GM19455 (cell line): Measurements from ENCODE around the gene PKHD1.

Experiments used
- ATAC-seq: cut with Tn5 transposase; IDR thresholded peaks from one replicate; pipeline ENCODE4 v1.9.1; 2021; ENCODE audit not compliant: unreplicated experiment

PKHD1 gene

DNA sequence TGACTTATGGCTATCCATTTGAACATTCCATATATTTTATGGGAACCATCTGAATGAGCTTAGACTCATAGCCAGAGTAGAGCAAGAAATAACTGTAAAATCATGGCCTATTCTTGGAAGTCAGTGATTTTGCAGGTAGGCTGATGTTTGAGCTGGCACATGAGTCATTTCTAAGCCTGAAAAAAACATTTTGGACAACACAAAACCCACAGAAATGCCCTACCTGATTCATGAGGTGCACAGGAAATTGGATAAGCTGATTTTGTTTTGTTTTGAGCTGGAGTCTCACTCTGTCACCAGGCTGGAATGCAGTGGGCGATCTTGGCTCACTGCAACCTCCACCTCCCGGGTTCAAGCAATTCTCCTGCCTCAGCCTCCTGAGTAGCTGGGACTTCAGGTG, 443.0 kb downstream of the PKHD1 start:
- no peak for ATAC-seq

DNA sequence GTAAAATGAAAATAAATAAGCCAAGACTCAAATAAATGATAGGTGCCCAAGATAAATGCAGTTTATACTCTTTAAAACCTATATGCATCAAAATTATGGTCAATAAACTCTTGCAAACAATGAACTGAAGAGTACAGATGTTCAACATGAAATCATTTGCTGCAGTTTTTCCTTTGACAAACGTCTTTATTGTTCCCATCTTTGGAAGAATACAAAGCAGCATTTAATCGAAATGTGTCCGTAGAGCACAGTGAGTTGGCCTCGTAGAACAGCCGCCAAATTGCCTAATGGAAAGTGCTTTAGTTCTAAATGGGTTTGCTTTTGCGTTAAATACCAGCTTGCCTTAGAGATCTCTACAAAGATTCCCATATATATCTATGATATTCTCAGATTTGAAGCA, 447.4 kb downstream of the PKHD1 start:
- no peak for ATAC-seq

DNA sequence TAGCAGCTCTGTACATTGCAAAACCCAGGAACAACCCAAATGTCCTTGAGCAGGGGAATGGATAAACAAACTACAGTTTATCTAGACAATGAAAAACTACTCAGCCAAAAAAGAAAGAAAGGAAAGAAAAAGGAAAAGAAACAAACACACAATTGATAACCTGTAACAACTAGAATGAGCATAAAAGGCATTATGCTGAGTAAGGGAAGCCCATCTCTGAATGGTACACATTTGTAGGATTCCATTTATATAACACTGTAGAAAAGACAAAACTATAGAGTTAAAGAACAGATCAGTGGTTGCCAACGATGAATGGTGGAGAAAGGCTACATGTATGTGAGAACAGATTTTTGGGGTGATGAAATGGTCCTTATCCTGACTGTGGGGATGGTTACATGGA, 454.0 kb downstream of the PKHD1 start:
- ATAC-seq, result no peak

DNA sequence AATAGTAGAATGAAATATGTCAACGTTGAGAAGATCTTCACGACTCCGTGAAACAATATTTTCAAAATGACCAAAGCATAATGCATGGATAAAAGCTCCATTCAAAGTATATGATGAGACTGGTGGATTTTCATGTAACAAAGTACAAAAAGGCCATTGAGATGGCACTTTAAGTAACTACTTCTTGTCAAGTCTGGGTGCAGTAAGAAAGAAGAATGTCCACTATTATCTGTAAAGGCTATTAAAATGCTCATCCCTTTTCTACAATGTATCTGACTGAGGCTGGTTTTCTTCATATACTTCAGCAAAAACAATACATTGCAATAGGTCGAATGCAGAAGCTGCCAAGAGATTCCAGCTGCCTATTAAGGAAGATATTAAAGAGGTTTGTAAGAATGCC, 457.4 kb downstream of the PKHD1 start:
- no peak for ATAC-seq

DNA sequence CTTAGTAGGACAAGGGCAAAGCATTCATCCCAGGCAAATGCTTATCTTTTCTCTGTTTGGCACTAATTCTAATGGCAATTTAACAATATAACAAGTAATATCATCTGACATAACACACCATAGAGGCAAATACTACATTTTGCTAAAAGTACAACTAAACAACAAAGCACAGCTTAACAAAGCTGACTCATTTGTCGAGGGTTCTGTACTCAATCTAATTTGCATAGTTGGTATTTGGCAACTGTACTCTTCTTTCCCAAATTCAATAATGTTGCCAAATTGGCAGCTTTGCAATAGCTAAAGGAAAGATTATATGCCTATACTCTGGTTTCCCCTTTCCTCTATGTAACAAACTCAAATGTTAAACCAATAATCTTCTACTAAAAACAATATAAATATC, 461.0 kb downstream of the PKHD1 start:
- no peak for ATAC-seq

DNA sequence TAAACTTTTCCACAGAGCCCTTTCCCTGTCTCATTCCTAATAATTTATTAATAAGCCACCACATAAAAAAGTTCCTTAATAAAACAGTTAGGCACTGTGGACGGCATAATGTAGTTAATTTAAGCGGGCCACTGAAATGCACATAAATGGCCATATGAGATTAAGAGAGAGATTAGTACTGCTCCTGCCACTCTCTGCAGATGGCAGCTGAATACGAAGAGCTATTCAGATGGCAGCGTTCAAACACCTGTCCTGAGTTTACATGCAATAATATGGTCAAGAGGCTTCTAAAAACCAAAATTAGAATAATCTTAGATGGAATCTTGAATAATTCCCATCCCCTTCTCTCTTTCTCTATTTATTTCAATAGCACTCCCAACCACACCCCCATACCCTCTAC, 461.8 kb downstream of the PKHD1 start:
- no peak for ATAC-seq

DNA sequence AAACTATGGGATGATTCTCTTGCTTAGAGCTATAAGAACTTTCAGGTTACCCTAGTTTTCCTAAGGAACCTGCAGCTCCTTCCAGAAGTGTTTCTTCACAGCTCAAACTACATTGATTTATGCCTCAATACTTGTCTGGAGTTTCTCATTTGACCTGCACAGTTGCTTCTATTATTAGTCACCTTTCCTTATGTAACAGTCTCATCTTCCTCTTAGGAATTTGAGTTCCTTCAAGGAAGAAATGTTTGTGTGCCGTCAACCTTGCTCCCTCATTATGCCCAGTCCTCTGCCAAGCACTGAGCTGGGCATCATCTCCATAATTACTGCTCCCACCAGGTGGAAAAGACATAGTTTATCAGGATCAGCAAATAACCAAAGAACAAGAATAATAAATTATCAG, 466.4 kb downstream of the PKHD1 start:
- no peak for ATAC-seq

DNA sequence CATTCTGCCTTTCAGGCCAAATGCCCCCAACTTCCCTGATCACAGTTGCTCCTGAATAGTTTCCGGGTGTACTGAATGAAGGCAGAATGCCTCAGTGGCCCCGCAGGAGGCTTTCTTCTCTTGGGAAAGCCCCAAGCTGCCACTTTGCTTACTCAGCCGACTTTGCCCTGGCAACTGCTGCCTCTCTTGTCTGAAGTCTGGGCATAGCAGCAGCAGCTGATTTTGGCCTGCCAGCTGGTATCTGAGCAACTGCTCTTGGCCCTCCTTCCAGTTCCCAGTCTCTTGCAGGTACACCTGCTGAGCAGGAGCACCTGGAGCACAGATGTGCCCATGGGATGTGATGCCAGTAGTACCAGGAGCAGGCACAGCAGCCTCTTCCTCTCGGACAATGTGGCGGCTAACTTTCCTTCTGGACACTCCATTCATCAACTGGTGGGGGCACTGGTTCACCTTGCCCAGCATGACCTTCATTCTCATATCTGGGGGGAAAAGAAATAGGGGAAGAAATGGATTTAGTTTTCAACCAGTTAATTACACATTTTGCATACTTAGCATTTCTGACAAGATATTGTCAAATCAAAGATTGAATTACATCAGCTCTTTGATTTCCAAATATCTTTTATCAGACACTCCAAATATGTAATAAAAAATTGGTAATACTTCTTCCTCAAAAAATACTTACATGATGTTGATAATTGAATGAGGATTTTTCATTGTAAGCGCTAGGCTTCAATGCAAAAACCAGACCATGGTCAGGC, 468.2 kb downstream of the PKHD1 start:
- no peak for ATAC-seq

DNA sequence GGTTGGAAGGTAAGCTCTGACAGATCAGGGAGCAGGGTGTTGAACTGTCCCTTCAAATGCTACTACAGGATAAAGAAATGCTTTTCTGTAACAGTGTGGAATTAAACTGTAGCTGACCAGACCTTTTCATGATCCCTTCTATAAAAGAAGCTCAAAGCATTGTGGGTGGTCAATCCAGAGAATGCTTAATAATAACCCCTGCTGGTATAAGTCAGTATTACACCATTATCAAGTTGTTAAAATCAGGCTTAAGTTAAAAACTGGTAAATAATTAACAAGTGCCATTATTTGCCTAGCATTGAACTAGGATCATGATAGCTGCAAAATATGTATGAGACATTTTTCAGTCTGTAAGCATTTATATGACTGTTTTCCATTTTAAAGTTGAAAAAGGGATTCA, 468.9 kb downstream of the PKHD1 start:
- no peak for ATAC-seq

DNA sequence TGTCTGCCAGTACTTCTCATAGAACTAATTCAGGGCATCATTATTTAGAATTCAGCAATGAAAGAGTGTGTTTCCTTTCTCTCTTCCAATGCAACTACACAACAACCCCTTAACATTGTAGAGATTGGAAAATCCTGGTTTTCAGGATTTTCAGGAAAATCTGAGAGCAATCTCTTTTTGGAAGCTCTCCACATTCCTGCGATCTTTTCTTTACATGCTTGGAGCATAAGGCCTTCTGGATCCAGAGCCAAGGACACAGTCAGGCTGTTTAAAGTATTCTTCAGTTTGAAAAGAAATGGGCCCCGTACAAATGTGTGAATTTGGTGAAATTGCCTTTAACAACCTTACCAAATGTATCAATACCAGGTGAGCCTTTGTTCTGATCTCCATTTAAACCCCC, 469.7 kb downstream of the PKHD1 start:
- no peak for ATAC-seq

DNA sequence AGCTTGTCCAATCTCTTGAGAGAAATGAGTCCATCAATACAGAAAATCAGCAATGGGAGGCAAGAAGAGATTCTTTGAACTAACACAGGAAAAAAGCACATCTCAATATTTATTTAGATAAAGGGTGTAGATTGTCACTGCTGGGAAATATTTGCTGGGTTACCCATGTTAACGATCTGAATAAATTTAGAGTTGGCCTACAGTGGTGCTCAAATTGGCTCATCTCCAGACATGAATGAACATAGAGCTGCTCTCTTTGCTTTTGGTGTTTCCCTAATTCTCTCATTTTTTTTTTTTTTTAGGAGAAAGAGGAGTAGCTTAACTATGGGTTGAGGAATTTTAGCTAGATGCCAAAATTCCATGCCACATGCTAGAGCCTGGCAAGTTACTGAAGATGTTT, 471.2 kb downstream of the PKHD1 start:
- ATAC-seq, result no peak

DNA sequence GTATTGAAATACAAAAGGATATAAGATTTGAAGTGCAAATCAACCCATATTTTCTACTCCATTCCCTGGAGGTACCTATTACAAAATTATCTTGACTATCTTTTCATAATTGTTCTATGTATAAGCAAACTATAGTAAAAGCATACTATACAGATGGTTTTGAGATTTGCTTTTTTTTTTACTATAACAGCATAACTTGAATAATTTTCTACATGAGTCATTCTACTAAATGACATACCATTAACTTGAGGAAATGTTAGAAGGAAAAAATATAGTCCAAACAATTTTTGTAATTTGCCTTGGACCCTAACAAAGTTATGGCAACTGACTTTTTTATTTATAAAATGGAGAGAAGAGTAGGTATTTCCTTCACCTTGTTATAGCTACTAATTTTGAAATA, 472.7 kb downstream of the PKHD1 start:
- no peak for ATAC-seq

DNA sequence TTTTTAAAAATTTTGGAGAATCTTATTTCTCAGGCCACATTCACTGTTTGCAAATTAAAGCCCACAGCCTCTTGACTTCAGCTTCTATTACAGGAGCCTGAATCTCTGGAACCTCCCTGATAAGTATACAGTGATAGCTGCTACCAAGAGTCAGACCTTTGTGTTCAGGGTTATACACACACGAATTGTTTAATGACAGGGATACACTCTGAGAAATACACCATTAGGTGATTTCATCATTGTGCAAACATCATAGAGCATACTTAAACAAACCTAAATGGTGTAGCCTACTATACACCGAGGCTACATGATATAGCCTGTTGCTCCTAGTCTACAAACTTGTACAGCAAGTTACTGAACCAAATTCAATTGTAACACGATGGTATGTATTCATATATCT, 473.9 kb downstream of the PKHD1 start:
- no peak for ATAC-seq

DNA sequence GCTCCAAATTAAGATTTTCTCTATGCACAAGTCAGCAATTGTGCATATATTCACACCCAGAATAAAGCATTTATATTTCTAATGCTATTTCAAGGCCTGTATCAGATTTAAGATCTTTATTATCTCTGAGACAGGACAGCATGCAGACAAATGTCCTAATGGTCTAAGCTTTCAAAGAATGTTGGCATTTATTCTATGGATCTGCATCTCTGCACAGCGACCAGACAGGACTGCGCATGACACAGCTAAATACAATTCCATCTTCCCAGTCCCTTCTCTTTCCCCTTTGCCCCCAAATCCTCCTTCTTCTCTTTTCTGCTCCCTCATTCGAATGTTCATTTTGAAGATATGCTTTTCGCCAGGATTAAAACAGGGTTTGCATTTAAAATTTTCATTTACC, 478.5 kb downstream of the PKHD1 start:
- no peak for ATAC-seq

DNA sequence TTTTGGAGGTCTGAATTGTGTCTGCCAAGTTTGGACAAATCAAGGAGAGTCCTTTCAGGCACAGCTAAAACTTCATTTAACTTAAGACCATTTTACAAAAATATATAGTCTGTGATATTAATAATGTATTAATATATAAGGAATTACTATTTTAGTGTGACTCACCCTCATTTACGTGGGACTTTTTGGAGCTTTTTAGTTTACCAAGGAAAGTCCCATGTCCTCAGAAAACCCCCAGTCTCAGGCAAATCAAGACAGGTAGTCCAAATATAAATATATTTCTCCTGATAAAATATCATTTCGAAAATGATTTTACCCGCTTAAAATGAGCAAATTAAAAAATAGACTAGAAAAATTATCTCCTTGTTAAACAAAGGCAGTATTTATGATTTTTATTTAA, 479.0 kb downstream of the PKHD1 start:
- ATAC-seq, result no peak

DNA sequence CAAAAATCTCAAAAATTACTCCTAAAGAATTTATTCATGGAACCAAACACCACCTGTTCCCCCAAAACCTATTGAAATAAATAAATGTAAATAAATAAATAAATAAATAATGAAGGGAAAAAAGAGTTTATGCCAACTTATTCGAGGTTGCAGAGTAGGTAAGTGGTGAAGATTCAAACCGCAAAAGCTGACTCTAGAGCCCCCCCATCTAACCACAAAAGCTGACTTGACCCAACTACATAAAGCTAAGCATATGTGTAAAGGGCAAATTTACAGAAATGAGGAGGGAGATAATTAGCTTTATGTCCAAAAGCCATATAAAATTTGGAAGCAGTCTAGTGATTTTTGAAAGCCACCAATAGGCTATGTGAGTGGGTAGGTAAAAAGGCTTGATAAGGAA, 486.9 kb downstream of the PKHD1 start:
- no peak for ATAC-seq

DNA sequence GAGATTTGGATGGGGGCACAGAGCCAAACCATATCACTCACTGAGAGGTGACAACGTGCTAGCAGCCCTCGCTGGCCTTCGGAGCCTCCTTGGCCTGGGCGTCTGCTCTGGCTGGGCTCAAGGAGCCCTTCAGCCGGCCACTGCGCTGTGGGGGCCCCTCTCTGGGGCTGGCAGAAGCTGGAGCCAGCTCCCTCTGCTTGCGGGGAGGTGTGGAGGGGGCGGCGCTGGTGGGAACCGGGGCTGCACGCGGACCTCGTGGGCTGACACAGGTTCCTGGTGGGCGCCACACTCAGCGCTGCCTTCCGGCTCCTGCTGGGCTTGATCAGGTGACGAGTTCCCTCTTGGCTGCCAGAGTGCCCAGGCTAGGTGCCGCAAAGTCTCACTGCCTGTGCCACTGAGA, 489.2 kb downstream of the PKHD1 start:
- no peak for ATAC-seq

DNA sequence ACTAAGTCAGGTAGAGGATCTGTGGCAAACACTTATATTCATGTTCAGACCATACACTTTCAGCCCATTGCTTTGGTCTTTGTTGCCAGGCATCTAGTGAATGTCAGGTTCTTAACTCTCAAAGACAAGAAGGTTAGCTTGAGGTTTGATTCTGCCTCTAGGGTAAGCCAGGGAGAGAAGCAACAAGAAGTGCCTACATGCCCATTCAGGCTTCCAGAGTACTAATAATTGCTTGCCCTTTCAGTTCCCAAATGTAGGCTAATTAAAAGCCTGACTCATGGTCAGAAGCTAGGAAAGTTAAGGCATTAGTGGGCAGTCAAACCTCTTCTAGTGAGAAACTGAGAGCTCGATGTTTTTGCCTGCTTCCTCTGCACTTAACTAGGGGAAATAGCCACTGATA, 492.4 kb downstream of the PKHD1 start:
- ATAC-seq, result no peak

DNA sequence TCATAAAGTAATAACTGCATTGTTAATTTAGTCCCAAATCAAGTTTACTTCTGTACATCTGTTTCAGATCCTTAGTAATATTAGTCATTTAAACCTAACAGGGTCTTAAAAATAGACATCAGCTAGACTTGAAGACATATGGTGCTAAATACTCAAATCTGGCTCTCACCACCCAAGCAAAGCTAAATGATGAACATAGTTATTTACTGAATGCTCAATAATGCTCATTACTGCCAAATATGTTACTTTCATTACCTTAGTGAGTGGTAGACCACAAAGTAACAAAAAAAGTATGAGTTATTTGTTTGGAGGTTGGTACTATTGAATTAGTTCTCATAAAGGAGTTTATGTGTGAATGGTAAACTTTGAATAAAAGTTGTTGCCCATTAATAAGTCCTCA, 502.1 kb downstream of the PKHD1 start:
- ATAC-seq, result no peak

DNA sequence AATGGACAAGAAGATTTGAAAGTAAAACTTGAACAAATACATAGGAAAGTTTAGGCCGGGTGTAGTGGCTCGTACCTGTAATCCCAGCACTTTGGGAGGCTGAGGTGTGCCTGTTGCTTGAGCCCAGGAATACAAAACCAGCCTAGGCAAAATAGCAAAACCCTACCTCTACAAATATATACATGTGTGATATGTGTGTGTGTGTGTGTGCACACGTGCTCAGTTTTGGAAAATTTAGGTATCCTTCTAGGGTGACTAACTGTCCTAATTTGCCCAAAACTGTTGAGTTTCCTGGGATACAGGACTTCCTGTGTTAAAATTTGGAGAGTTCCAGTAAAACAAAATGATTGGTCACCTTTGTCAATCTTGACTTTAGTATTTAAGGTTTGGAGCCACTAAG, 503.2 kb downstream of the PKHD1 start:
- ATAC-seq, result no peak

DNA sequence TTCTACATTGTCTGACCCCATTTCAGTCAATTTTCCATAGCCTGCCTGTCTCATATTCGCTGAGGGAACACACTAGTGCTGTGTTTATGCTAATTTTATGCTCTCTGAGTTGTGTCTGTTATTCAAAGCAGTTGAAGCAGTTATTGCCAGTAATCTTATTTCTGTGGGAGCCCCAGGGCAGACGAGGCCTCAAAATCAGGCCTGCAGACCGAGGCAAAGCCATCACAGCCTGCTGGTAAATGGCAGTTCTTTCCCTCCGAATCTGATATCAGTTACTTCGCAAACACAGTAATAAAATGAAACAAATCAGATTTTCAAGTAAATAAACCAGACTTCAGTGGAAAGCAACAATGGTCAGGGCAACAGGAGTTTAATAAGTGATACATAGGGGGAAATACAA, 508.4 kb downstream of the PKHD1 start:
- no peak for ATAC-seq

DNA sequence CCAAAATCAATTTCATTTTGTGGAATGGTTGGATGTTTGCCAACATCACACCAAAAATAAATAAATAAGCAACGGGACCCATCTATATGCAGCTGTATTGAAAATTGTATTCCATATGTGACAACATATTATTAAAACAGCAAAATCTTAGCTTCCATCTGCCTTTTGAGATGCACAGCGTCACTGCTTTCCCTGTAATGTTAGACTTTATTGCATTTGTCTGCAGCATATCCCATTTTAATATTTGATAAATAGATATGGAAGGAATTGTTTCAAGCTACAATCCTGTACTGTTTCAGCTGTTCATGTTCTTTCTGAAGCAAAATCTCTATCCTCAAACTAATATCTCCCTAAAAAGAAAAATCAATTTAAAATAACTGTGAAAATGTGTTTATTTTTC, 509.1 kb downstream of the PKHD1 start:
- ATAC-seq, result no peak

DNA sequence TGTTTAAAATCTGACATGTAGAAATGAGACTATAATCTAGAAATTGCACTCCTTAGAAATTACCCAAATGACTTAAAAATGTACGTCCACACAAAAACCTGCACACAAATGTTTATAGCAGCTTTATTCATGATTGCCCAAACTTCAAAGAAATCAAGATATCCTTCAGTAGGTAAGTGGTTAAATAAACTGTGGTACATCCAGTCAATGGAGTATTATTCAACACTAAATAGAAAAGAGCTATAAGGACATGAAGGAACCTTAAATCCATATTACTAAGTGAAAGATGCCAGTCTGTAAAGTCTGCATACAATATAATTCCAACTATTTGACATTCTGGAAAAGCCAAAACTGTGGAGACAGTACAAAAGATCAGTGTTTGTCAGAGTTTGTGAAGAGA, 513.4 kb downstream of the PKHD1 start:
- ATAC-seq, result no peak

DNA sequence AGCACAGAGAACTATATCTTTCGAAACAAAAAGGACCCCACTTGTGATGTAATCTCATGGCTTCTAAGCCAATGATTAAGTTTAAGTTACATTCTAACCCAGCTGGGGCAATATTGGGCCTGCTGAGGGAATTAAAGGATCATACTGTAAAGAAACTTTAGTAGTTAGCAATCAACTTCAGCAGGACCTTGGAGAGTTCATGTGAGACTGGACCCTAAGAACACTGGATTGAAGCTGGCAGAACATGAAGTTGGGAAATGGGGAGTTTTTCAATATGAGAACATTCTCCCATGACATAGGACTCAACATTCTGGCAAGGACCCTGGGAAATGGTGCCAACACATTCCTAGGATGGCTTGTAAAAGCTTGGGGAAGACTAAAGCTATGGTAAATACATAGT, 516.2 kb downstream of the PKHD1 start:
- no peak for ATAC-seq
